ENCODE data around the gene C1GALT1C1L. TPM values are rescaled to one million over a fixed set of nuclear protein-coding genes. Genes with fewer than 3 reads are reported as not detected.
A peak's percentile ranks its signal among the peaks of the same experiment; 100 is the strongest.

The C1GALT1C1L gene
- total RNA-seq, 1 experiment from 2014 or later = 1.3 TPM

GRCh38 chr2:43675646-43676321 is 445 bp downstream of the C1GALT1C1L start:
- H3K9me3 Mint-ChIP-seq (ENCODE audit: low read depth, unreplicated experiment) = no peaks in the 10 kb centered on the region
- H3K4me1 Mint-ChIP-seq (ENCODE audit: low read depth, unreplicated experiment) = peaks cover 8% of the 10 kb centered on the region
- no peak for DNase-seq
- peak overlapping the region; percentile 70 for H3K4me3 Mint-ChIP-seq (ENCODE audit: low read depth, unreplicated experiment)
- H3K27me3 Mint-ChIP-seq (ENCODE audit: unreplicated experiment) = no peaks in the 10 kb centered on the region
- peaks cover 10% of the 10 kb centered on the region for H3K36me3 Mint-ChIP-seq (ENCODE audit: insufficient read depth, unreplicated experiment)
- peak overlapping the region; percentile 42 for H3K27ac Mint-ChIP-seq (ENCODE audit: unreplicated experiment)
- TF ChIP-seq CTCF (IDR thresholded peaks at IDR 0.05; ENCODE audit: unreplicated experiment) = no peak
- TSS peak; percentile 80 for BruUV-seq (replicated peaks)
- intact Hi-C loops (cut with micrococcal nuclease; ENCODE audit: unreplicated experiment) = no loop called here
- CTCF ChIA-PET = interaction anchor here (1.7 kb wide), 1 partner anchor 28 kb away, joined by 4 read pairs; no protein-coding TSS in a partner anchor

- CTCF ChIA-PET = no interaction called here
- DNase-seq = no peak
- intact Hi-C loops (cut with micrococcal nuclease; ENCODE audit: unreplicated experiment) = no loop called here
- Mint-ChIP-seq H3K4me1 (ENCODE audit: low read depth, unreplicated experiment) (no peaks in the 10 kb centered on the region), H3K27me3 (ENCODE audit: unreplicated experiment) (no peaks in the 10 kb centered on the region), H3K36me3 (ENCODE audit: insufficient read depth, unreplicated experiment) (no peaks in the 10 kb centered on the region), H3K9me3 (ENCODE audit: low read depth, unreplicated experiment) (no peaks in the 10 kb centered on the region), H3K27ac (ENCODE audit: unreplicated experiment) (no peak overlapping the region), H3K4me3 (ENCODE audit: low read depth, unreplicated experiment) (no peak overlapping the region)
- no TSS peak for BruUV-seq (replicated peaks)
- TF ChIP-seq CTCF (IDR thresholded peaks at IDR 0.05; ENCODE audit: unreplicated experiment) = no peak
Measured at GRCh38 chr2:43657241-43657640, 19.0 kb downstream of the C1GALT1C1L start.

- H3K9me3 Mint-ChIP-seq (ENCODE audit: low read depth, unreplicated experiment) = no peaks in the 10 kb centered on the region
- intact Hi-C loops (cut with micrococcal nuclease; ENCODE audit: unreplicated experiment) = no loop called here
- no peaks in the 10 kb centered on the region for H3K36me3 Mint-ChIP-seq (ENCODE audit: insufficient read depth, unreplicated experiment)
- no peak for TF ChIP-seq CTCF (IDR thresholded peaks at IDR 0.05; ENCODE audit: unreplicated experiment)
- BruUV-seq (replicated peaks) = no TSS peak
- H3K4me1 Mint-ChIP-seq (ENCODE audit: low read depth, unreplicated experiment) = no peaks in the 10 kb centered on the region
- CTCF ChIA-PET = no interaction called here
- H3K27me3 Mint-ChIP-seq (ENCODE audit: unreplicated experiment) = no peaks in the 10 kb centered on the region
- no peak overlapping the region for H3K4me3 Mint-ChIP-seq (ENCODE audit: low read depth, unreplicated experiment)
- no peak overlapping the region for H3K27ac Mint-ChIP-seq (ENCODE audit: unreplicated experiment)
- DNase-seq = no peak
Measured at GRCh38 chr2:43653506-43653905, 22.7 kb downstream of the C1GALT1C1L start.

GRCh38 chr2:43648994-43649701 is 27.1 kb downstream of the C1GALT1C1L start:
- intact Hi-C loops (cut with micrococcal nuclease; ENCODE audit: unreplicated experiment) = loop anchor here (10.0 kb wide), 1 partner anchor 46 kb away; no protein-coding TSS in a partner anchor
- Mint-ChIP-seq H3K9me3 (ENCODE audit: low read depth, unreplicated experiment) (no peaks in the 10 kb centered on the region), H3K27ac (ENCODE audit: unreplicated experiment) (no peak overlapping the region), H3K36me3 (ENCODE audit: insufficient read depth, unreplicated experiment) (no peaks in the 10 kb centered on the region), H3K4me1 (ENCODE audit: low read depth, unreplicated experiment) (no peaks in the 10 kb centered on the region), H3K27me3 (ENCODE audit: unreplicated experiment) (no peaks in the 10 kb centered on the region), H3K4me3 (ENCODE audit: low read depth, unreplicated experiment) (no peak overlapping the region)
- CTCF ChIA-PET = no interaction called here
- no peak for DNase-seq
- no TSS peak for BruUV-seq (replicated peaks)
- TF ChIP-seq CTCF (IDR thresholded peaks at IDR 0.05; ENCODE audit: unreplicated experiment) = no peak
